ENCODE results near the gene TSG101.
A peak's percentile ranks its signal among the peaks of the same experiment; 100 is the strongest.

TSG101 gene, protein sequence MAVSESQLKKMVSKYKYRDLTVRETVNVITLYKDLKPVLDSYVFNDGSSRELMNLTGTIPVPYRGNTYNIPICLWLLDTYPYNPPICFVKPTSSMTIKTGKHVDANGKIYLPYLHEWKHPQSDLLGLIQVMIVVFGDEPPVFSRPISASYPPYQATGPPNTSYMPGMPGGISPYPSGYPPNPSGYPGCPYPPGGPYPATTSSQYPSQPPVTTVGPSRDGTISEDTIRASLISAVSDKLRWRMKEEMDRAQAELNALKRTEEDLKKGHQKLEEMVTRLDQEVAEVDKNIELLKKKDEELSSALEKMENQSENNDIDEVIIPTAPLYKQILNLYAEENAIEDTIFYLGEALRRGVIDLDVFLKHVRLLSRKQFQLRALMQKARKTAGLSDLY

DNA sequence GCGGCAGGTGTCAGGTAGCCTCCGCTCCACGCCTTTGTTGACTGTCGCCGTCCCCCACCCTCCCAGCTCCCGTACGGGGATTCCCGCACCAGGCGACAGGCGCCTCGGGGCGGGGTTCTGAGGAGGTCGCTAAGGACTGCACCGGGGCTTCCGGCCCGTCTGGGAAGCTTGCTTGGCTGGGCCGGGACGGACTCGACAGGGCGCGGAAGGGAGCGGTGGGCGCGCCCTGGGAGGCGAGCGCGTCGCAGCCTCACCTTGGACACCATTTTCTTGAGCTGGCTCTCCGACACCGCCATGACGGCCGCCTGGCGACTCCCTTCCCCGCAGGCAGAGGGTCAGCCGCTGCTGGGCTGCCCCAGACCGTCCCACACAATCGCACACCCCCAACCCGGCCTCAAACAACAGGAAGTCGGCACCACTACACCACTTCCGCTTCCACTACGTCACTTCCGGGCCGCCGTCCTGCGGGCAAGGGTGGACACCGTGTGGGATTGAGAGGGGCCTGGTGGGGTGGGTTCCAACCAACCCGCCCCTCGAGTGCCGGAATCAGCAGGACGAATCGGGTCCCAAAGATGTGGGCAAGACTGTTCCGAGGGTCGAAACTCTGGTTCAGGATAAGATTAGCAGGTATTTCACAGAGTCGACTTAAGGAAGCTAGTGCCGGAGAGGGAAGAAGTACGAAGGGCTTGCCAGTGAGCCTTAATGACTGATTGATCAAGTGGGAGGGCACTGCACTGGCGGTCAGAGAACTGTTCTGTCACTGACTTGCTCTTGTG is at the start of gene TSG101:
TSS of gene TSG101 (minus strand) at position 422 of the 776 bp plus-strand sequence. CDS start at position 296, 126 bp downstream.
- DNase-seq = peak; percentile 94

DNA sequence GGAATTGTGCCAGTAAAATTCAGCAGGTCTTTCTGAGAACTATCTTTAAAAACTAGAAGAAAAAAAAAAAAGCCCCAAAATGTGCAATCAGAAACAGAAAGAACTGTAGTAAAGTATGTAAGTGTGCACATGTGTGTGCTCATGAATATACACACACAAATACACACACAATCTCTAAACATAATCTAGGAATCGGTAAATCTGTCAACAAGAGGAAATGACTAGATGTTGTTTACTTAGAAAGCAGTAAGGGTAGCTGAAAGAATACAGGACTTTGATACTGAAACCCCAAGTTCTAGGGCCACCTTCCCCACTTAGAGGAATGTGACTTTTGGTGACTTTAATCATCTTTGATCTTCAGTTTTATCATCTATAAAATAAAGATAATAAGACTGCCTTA is 48.6 kb upstream of the TSG101 start:
- no peak for DNase-seq

DNA sequence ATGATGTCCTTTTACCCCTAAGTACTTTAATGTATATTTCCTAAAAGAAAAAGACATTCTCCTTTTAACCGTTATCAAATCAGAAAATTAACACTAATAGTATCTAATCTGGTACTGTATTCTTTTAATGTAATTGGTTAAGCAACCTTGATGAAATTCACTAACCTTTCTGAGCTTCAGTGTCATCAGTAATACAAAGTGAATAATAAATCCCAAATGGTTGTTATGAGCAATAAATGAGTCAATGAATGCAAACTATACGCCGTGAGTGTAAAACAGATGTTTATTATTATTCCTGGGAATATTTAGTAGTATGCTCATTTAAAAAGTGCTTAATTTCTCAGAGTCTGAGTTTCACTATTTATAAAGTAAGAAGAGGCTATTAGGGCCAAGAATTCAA is 40.3 kb upstream of the TSG101 start:
- no peak for DNase-seq

DNA sequence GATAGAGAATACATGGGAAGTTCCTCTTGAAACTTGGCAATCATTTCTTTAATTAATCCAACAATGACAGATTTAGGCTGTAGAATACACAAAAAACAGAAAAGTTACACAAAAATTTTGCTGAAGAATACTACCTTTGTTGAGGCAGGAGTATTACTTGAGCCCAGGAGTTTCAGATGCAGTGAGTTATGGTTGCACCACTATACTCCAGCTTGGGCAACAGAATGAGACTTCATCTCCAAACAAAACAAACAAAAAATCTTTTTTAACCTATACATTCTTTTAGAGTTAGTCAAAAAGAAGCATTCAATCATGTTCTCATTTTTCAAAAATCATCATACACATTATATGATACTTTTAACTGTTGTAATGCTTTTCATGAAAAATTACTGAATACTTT is 39.7 kb upstream of the TSG101 start:
- DNase-seq = no peak

DNA sequence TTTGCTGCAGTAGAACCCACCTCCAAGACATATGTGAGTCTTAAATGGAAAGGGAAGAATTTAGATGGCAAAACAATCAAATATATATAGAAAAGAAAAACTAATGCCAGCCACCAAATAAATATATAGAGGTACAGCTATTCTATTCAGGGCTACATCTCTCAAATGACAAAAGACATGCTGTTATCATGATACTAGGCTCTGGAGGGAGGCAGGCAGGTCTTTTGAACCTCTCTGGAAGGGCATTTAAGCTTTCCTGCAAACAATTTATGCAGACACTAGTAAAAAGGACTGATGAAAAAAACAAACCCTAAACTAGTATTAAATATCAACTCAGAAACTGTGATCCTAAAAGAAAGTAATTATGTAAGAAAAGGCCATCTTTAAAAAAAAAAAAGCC is 37.4 kb upstream of the TSG101 start:
- DNase-seq = no peak

DNA sequence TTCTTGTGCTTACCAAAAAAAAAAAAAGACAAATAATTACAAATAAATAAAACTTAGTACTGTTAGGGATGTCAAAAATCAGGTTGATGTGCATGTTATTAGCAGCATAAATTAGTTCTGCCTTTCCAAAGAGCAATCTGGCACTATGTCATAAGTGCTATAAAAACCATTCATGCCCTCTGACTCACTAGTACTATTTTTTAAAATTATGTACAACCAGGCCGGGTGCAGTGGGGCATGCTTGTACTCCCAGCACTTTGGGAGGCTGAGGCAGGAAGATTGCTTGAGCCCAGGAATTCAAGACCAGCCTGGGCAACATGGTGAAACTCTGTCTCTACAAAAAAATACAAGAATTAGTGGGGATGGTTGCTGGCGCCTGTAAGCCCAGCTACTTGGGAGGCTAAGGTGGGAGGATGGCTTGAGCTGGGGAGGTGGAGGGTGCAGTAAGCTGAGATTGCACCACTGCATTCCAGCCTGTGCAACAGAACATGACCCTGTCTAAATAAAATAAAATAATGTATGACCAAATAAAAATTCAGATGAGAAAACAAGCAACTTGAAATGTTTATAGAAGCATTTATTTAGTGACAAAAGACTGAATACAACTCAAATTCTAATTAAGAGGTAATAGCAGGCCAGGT is 36.5 kb upstream of the TSG101 start:
- DNase-seq = no peak

DNA sequence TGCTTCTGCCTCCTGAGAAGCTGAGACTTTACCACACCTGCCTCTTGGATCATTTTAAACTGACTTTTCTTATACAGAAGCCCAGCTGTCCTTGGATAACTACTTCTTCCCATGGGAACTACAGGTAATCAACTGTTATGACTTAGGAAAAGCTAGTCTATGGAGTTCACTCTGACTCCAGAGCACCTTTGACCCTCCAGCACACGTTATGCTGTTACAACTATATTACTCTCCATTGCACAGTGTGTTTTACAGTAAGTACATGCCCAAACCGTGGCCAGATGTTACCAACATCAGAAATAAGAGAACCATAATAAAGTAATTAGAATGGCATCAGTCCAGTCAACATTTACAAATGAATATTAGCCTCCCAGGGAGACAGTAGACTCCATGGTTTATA is 21.3 kb upstream of the TSG101 start:
- DNase-seq = no peak

DNA sequence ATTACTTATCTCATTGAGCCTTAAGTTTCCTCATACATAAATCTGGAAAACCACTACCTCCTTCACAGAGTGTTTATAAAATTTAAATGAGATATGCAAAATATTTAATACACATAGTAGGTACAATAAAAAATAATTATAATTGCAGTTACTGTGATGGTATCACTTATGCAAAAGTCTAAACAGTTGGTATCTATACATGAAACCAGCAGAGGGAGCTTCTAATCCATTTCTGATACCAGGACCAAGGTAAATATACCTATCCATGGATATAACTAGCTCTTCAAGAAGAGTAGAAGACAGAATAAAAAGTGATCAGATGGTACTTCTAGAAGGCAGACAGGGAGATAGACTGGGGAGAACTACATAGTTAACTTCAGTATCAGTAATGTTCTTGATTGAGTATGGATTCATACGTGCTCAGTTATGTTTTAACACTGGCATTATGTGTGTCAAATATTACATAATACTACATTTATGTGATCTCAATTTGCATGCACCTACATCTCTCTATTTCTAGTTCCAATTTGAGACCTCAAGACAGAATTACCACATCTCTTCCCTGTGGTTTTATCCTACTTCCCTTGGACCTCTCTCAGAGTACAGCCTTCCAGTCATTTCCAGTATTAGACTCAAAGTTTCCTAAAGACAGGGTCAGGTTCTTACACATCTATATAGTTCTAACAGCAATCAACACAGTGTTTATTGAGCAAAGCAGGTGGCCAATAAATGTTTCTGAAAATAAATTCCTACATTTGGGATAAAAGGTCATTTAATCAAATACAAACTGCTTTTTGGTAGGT is 13.7 kb upstream of the TSG101 start:
- peak; percentile 56 for DNase-seq

DNA sequence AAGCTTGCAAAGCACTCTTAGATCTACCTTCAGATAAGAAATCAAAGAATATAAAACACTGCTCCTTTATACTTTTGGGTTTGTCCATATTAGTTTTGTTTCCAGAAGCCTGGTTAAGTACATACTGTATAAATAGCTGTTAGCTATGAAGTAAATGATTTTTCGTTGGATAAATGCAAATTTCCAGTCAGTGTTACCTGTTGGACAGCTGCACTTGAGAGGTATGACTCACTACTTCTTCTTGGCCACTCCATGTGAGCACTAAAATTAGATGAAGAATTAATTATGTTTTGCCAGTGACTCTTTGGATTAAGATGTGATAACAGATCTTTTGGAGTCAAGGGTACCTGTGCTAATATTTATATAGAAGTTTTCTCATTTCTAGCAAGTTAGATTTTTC is 9.5 kb upstream of the TSG101 start:
- DNase-seq = no peak

DNA sequence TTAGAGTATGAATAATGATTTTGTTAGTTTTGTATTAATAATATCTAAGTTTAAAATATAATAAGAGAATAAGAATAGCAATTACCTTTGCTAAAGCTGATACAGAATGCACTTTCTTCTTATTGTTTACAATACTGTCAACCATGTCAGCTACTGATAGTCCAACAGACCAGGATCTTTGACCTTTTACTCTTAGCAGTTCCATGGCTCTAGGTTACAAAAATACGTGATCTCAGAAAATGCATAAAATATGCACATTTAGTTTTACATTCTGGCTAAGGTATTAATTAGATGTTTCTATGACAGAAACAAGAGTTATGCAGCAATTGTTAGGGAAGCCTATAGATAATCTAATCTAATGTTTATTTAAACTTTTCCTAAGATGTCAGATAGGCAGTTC is 7.5 kb upstream of the TSG101 start:
- no peak for DNase-seq

DNA sequence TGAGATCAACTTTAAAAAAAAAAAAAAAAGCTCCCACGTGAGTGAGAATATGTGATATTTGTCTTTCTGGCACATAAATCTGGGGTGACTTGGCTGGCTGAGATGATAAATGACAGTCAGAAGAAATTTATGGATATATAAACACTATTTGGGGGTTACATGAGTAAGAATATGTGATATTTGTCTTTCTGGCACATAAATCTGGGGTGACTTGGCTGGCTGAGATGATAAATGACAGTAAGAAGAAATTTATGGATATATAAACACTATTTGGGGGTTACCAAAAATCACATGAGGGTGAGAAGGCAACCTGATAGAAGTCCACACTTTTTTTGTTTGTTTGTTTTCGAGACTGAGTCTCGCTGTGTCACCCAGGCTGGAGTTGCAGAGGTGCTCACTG is 6.6 kb upstream of the TSG101 start:
- DNase-seq = no peak

DNA sequence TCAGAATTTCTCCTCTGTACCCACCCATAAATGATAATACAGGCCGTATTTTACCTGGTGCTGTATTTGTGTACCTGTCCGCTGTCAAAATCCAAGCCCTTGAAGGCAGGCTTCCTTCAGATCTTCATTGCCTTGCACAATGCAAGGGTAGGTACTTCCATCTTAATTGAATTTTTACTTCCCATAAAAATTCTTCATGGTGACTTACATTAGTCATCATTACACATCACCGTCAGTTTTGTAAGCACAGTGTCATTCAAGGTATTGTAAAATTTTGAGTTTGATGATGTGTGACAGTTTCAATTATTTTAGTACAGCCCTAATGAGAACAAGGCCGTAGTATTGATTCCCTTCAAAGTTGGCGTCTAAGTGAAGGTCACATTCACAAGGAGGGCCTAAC is 770 bp upstream of the TSG101 start:
- peak; percentile 31 for DNase-seq

DNA sequence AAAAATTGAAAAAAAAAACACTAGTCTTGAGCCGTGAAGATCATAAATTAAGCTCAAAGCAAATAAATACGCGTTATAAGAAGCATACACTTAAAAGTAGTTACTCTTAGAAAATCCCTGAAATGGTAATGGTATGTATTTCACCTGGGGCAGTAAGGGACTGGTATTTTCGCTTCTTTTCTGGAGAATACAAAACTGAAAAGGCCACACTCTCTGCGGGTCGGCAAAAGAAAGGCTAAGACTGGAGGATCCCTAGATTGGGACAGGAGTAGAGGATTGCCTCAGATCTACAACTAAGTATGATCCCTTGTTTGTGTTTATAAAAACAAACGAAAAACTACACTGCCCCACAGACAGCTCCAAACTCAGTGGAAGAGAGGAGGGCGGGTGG is 617 bp downstream of the TSG101 start:
- DNase-seq = no peak

DNA sequence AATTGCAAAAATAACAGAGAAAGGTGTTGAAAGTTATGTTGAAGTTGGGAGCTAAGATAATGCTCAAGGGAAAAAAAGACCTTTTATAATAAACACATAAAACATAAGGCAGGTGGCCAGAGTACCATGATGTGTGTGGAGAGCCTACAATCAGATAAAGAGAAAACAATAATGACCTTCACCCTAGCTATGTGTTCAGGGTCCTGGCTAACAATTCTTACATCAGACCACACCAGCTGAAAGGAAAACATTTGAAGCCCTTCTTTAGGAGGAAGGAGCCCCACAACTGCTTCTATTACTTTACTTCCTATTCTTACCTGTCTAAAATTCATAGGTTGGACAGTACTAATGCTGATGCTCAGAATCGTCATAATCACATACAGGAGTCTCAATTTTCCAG is 2.5 kb downstream of the TSG101 start:
- no peak for DNase-seq

DNA sequence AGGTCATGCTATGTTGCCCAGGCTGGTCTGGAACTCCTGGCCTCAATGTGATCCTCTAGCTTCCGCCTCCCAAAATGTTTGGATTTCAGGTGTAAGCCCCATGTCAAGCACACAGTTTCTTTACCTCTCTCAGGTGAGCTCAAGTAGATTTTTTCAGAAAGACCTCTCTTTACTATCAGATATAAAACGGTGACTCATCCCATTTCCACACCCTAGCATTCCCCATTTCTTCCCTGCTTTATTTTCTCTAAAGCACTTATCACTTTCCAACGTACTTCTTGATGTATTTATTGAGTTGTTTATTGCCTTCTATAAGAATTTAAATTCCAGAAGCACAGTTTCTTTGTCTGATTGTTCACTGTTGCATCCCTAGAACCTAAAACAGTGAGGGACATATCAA is 3.7 kb downstream of the TSG101 start:
- DNase-seq = no peak

DNA sequence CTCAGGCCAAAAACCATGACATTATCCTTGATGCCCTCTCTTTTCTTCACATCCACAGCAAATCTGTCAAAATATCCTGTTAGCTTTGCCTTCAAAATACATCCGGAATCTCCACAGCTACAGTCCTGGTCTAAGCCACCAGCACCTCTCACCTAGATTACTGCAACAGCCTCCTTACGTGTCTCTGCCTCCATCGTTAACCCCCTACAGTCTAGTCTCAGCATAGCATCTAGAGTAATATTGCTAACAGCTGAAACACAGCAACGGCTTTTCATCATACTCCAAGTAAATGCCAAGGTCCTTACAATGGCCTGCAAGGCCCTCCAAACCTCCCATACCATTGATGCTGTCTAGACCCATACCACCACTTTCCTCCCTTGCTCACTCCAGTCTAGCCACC is 4.4 kb downstream of the TSG101 start:
- peak; percentile 16 for DNase-seq

DNA sequence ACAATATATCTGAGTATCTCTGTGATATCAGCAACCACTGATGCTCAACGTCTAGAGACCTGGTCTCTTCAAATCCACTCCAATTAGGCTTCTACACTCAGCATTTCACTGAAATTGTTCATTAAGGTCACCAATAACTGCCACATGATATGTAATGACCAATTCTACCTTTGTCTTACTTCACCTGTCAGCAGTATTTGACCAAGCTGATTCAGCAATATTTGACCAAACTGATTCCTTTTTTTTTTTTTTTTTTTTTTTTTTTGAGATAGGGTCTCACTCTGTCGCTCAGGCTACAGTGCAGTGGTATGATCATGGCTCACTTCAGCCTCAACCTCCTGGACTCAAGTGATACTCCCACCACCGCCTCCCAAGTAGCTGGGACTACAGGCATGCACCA is 5.6 kb downstream of the TSG101 start:
- DNase-seq = no peak

DNA sequence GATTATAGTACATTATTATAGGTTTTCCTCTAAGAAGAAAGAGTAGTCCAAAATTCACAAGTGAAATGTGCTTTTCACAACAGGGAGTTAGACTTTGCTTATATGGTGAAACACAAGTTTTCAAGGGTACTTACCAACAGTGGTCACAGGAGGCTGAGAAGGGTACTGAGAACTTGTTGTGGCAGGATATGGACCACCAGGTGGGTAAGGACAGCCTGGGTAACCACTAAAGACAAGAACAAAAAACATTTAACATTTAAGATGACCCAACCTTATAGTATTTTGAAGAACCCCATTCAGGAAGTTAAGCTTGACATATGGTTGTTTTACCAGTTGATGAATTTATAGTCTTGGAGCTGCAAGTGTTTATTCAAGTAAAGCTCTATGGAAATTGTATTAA is 24.4 kb downstream of the TSG101 start:
- no peak for DNase-seq

DNA sequence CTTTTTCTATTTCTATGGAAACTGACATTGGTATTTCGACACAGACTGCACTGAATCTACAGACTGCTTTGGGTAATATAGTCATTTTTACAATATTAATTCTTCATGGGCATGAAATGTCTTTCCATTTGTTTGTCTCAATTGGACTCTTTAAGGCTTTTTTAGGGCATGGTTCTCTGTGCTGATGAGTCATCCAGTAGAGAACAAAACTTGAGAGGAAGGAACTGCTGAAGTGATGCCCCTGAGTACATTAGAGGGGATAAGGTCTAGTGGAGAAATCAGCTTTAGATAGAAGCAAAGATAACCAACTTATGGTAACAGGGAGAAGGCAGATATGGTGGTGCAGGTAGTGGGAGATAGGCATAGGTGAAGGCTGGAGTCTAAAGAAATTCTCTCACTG is 25.1 kb downstream of the TSG101 start:
- no peak for DNase-seq

DNA sequence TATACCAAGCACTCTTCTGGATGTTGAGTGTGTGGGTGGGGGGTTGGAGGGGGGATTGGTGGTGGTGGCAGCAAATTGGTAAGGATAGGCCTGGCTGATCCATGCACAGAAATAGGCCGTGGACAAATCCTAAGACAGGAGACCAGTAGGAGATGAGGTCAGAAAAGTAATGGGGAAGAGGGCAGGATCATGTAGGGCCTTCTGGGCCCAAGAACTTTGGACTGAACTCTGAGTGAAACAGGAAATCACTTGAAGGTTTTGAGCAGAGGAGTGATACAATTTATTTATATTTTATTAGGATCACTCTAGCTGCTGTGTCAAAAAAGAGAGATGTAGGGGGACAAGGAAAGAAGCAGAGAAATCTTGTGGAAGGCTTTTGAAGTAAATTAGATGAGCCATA is 28.7 kb downstream of the TSG101 start:
- no peak for DNase-seq

DNA sequence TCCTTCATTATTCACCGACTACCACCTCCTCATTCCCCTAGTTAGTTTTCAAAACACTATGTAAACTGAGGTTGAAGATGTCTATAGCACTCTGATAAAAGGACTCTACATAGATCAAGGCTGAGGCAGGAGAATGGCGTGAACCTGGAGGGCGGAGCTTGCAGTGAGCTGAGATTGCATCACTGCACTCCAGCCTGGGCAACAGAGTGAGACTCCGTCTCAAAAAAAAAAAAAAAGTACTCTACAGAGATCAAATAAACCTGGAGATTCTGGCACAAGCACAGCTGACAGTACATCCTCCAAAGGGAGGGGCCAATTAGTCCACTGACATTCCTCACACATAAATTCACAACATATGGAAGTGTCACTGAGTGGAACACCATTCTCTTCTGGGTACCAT is 31.0 kb downstream of the TSG101 start:
- DNase-seq = no peak

DNA sequence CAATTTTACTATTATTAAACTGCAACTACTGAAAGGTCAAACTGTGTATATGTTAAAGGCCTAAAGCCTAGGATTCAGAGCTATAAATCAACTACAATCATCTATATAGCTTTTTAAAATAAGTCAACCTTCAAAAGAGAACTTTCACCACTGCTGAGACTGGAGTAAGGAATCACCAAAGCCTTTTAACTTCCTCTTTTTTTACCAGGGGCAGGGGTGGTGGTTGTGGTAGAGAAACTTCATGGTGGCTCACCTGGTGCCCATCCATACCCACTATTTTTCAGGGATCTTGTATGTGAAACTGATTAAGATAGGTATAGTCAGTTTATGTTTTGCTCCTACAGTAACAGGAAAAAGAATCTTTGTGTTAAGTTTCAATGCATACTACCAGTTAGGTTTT is 31.5 kb downstream of the TSG101 start:
- no peak for DNase-seq

DNA sequence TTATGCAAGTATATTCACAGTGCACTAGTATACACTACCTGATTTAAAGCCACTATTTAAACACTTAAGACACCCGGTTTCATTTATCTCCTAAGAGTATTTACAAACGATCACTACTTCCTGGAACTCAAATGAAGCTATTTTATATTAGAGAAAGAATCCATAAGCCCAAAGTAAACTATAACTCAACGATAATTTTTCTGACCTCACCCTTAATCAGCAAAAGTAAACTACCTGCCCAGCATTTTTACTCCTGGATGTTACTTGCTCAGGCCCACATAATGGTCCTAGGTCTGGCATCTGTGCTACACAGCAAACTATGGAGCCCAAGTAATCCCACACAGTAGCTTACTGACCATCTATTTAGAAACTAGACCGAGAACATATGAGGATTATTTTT is 33.4 kb downstream of the TSG101 start:
- DNase-seq = no peak
